WTC11 (cell line): Measurements from ENCODE around the gene CPNE2.

ENCODE experiments used
- CTCF ChIP-seq: fragments of 200-600 bp; IDR thresholded peaks from 2 replicates; pipeline ENCODE4 v1.8.0; 2022; ENCODE audit warnings: antibody characterized with exemption
- FOXP4 ChIP-seq: sonication (generic); formaldehyde crosslinking; IDR thresholded peaks from 2 replicates; pipeline ENCODE4 v1.8.0; 2022; ENCODE audit warnings: mild to moderate bottlenecking, missing genetic modification reagents
- USF2 ChIP-seq: sonication (generic); formaldehyde crosslinking; IDR thresholded peaks from 2 replicates; pipeline ENCODE4 v1.8.1; 2023; ENCODE audit warnings: mild to moderate bottlenecking, missing genetic modification reagents, moderate library complexity

GRCh38 chr16:57144027-57144426 is 51.6 kb downstream of the CPNE2 start:
- TF ChIP-seq CTCF (no peak), USF2 (no peak), FOXP4 (CRISPR knock-in tag) (no peak)
